ENCODE results near the gene GPR107.
"Not testable (repeated sequence)": the region's sequence is repeated elsewhere in the genome, so short reads cannot be mapped to it uniquely, and the experiment has no call there.

GPR107 gene

DNA sequence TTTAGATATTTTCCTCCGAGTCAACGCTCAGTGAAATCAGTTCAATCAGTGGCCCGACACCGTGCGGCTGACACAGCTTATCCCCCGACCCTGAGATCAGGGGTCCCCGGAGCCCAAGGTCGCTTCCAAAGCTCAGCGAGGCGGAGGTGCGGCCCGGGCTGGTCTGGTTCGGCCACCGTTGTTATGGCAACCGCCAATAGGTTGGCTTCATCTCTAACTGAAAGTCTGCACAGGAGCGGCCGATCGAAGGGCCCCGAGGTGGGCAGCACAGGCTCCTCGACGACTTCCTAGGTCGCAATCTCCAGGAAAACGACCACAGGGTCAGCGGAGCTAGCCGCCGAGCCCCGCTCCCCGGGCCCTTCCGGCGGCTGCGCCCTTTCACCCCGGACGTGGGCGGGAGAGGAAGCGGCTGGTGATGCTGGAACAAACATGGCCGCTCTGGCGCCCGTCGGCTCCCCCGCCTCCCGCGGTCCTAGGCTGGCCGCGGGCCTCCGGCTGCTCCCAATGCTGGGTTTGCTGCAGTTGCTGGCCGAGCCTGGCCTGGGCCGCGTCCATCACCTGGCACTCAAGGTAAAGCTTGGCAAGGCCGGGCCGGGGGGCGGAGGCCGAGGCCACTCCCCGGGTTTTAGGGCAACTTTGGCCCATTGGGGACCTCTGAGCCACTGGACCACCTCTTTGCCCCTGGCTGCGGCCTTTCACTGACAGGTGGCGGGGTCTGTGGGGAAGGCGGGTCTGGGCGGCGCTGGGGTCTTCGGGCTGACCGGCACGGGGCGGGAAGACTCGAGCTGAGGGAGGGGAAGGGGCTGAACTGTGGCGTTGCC is at the start of gene GPR107:
TSS of gene GPR107 (plus strand) at position 403 of the 821 bp plus-strand sequence. CDS start at position 430, 27 bp downstream.
- peak; percentile 76 for DNase-seq

- no peak for DNase-seq
Observed at GRCh38 chr9:130003943-130004552, 49.7 kb upstream of the GPR107 start.

DNA sequence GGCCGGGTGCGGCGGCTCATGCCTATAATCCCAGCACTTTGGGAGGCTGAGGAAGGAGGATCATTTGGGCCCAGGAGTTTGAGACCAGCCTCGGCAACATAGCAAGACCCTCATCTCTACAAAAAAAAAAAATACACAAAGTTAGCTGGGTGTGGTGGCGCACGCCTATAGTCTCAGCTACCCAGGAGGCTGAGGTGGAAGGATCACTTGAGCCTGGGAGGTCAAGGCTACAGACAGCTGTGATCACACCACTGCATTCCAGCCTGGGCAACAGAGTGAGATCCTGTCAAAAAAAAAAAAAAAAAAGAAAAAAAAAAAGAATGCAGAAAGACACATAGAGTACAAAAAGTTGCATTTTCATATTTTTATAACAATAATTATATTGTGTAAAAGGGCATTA is 46.8 kb upstream of the GPR107 start:
- DNase-seq, result not testable (repeated sequence)

DNA sequence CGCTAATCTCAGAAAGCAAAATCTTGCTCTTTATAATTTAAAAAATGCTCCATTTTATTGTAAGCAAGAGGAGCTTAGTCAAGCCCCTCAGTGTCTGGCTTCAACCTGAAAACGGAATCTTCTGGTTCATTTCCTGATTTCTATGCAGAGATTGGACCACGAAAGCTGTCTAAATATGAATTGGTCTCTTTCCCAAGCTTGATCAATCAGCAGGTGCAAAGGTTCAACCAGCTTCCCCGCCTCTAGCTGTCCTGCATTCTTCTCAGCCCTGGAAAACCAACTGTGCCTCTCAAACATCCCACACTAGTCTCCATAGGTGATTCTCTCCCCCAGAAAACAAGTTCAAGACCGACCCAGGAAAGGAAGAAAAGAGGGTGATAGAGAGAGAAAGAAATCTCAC is 45.2 kb upstream of the GPR107 start:
- no peak for DNase-seq

DNA sequence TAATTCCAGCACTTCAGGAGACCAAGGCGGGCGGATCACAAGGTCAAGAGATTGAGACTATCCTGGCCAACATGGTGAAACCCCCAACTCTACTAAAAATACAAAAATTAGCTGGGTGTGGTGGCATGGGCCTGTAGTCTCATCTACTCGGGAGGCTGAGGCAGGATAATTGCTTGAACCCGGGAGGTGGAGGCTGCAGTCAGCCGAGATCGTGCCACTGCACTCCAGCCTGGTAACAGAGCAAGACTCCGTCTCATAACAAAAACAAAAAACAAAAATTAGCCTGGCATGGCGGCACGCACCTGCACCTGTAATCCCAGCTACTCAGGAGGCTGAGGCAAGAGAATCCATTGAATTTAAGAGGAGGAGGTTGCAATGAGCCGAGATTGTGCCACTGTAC is 44.2 kb upstream of the GPR107 start:
- not testable (repeated sequence) for DNase-seq

DNA sequence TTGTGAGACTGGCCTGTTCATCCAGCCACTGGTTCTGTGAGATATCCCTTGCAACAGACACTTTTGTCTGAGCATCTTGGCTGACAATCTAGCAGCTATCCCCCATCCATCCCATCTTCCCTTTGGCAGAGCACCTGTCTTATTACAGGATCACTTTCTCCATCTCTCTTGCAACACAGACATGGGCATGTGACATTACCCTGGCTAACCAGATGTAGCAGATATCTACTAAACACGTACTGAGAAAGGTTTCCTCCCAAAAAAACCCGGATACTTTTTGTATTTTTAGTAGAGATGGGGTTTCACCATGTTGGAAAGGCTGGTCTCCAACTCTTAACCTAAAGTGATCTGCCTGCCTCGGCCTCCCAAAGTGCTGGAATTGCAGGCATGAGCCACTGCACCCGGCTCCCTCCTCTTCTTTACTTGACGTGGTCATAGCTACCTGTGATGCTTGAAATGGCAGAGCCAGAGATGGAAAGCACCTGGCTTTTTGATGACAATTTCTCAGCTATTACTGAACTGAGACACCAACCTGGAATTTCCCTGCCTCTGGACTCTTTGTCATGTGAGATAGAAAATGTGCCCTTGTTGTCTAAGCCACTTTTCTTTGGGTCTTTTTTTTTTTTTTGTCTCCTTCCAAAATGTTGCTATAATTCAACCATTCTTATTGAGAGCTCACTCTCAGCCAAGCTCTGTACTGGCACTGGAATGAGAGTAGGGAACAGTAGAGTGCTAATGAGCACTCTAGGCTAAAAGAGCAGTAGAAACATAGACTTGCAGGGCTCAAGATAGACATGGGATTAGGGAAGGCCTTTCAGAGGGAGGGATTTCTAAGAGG is 43.3 kb upstream of the GPR107 start:
- DNase-seq, result peak; percentile 89

- DNase-seq, result no peak
Observed at GRCh38 chr9:130013326-130013725, 40.4 kb upstream of the GPR107 start.

GRCh38 chr9:130015353-130016019 is 38.2 kb upstream of the GPR107 start:
- no peak for DNase-seq

- DNase-seq, result no peak
Observed at GRCh38 chr9:130017076-130017475, 36.6 kb upstream of the GPR107 start.

DNA sequence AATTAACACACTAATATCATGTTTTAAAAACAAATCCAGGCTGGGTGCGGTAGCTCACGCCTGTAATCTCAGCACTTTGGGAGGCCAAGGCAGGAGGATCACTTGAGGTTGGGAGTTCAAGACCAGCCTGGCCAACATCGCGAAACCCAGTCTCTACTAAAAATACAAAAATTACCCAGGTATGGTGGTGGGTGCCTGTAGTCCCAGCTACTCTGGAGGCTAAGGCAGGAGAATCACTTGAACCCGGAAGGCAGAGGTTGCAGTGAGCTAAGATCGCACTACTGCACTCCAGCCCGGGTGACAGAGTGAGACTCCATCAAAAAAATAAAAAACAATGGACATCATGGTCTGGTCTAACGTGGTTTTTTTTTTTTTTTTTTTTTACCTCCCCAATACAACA is 36.2 kb upstream of the GPR107 start:
- not testable (repeated sequence) for DNase-seq

GRCh38 chr9:130018265-130018664 is 35.4 kb upstream of the GPR107 start:
- DNase-seq, result no peak

DNA sequence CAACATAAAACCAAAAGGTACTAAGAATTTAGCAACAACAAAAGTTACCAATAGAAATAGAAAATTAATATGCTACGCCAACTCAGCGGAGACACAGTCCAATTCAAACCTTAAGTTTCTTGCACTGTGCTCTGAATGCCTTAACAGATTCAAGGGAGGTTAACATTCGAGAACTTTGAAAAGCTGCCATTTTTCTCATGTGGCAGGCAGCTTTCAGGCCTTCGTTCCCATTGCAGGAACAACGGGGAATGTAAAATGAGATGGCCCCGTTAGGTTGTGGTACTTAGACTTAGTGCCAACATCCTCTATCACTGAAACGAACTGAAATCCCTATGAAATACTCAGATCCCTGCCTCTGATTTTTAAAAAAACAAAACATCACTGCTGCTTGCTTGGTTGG is 33.1 kb upstream of the GPR107 start:
- DNase-seq, result no peak

DNA sequence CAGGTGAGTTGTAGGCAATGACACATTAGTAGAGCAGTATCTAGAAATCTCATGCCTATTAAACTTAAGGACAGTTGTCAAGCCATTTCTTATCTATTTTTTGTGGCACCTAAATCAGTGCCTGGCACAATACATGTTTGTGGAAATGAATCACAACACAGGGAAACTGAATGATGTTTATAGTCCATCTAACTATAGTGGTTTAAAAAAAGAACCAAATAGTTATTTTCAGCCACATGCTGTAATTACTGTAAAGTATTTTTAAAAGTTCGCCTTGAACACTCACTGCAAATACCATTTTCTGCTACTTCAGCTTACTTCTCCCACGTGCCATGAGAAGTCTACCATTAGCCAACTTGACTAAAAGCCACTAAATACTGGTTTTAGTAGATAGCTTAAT is 32.6 kb upstream of the GPR107 start:
- DNase-seq, result no peak

GRCh38 chr9:130021842-130022241 is 31.9 kb upstream of the GPR107 start:
- not testable (repeated sequence) for DNase-seq

DNA sequence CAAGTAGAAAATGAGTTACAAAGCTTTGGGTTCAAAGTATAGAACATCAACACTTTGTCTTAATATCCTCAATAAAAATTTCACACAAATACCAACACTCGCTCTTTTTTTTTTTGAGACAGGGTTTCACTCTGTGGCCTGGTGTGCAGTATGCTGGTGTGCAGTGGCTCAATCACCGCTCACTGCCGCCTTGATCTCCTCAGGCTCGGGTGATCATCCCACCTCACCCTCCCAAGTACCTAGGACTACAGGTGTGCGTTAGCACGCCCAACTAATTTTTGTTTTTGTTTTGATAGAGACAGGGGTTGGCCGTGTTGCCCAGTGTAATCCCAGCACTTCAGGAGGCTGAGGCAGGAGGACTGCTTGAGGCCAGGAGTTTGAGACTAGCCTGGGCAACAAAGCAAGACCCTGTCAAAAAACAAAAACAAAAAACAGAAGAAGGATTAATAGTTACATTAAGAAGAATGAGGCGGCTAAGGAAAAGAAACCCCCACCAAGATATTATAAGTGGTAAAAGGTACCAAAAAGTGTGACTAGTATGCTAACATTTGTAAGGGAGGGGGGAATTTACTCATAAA is 31.1 kb upstream of the GPR107 start:
- no peak for DNase-seq

DNA sequence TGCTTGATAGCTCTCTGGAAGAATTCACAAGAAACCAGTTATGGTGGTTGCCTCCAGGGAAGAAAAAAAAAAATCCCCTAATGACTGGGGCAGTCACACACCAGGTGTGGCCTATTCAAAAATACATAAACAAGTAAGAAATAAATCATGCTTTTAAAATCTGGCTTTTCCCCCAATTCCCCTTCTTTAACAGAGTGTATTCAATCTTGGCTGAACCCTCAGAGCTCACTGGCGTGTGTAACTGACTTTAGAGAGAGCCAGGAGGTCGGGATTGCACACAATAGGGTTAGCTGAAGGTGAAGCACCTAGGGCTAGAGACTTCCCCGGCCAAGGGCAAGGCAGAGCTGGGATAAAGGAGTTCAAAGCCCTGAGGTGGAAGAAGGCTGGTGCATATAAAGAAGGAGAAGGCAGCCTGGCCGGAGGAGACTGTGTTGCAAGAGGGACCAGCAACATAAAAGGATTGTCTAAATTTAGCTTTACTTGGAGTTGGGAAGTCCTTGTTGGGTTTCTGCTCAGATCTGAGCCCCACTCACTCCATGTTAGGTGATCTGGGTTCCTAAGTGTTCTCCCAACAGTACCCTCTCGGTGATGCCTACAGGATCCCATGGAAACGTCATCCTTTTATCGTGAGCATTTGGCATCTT is 30.4 kb upstream of the GPR107 start:
- DNase-seq, result no peak

DNA sequence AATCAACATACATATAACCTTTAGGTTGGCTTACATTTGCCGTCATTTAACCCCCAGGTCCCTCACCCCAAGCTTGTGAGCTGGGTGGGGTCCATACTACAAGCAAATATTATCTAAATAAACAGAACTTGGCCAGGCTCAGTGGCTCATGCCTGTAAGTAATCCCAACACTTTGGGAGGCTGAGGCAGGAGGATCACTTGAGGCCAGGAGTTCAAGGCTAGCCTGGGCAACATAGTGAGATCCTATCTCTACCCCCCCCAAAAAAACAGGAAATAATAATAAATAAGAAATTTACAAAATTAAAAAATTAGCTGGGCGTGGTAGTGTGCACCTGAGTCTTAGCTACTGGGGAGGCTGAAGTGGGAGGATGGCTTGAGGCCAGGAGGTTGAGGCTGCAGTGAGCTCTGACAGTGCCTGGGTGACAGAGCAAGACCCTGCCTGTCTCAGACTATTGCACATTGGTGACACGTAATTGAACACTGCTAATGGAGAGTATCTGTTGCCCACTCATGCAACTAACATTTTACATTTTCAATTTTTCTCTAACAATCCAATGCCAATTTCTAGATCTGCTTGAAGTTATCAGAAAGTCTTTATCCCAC is 29.6 kb upstream of the GPR107 start:
- DNase-seq, result no peak

- no peak for DNase-seq
Observed at GRCh38 chr9:130024597-130024994, 29.1 kb upstream of the GPR107 start.

DNA sequence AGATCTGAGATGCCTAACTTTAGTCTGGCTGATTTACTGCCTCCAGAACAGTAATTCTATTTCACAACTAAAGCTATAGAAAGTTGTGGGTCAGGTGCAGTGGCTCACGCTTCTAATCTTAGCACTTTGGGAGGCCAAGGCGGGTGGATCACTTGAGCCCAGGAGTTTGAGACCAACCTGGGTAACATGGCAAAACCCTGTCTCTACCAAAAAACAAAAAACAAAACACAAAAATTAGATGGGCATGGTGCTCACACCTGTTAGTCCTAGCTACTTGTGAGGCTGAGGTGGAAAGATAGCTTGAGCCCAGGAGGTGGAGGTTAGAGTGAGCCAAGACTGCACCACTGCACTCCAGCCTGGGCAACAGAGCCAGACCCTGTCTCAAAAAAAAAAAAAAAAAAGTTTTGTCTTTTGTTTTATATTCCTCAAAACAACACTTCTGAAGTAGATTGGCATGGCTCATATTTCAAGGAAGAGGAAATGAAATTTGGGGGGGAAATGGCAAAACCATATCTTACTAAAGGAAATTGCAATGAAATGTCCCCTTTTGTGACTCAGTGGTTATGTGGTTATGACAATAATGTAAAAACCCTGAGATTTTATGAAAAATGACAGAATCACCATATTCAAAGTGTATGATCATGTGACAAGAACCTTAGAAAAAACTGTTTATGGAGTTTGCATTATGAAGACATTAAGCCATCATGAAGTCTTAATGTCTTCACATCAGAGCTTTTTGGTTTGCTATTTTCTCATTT is 26.9 kb upstream of the GPR107 start:
- peak; percentile 52 for DNase-seq

DNA sequence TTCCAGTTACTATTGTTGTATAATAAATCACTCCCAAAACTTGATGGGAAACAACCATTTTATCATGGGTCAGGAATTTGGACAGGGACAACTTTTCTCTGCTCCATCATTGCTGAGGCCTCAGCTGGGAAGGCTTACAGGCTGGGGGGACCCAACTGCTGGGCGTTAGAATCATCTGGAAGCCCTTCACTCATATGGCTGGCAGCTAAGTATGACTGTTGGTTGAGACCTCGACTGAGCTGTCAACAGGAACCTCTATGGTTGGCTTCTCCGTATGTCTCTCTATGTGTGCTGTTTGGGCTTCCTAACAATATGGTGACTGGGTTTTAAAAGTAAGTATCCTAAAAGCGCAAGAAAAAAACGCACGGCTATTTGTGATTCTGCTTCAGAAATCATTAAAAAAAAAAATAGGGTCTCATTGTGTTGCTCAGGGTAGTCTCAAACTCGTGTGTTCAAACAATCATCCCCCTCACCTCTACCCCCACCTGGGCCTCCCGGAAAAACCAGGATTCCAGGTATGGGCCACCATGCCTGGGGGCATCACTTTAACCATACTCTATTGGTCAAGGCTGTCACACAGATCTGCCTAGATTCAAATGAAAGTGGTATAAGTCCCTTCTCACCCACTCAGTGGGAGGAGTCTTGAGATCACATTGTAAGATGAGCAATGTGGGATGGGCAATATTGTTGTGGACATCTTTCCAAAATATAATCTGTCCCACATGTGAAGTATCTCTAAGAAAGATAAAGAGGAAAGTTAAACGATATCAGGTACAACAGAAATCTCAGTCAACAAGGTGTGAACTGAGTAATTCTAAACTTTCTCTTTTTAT is 26.0 kb upstream of the GPR107 start:
- DNase-seq, result no peak
